NCI-H1694 (cell line): ENCODE data around the gene RPL13A.

Source experiments
- DNase-seq: peaks from one replicate; lab custom pipeline; 2025; lab: John Stamatoyannopoulos, UW

Gene RPL13A

GRCh38 chr19:49506575-49507105 lies 19.2 kb downstream of the RPL13A start:
- DNase-seq: peak; percentile 47

- no peak for DNase-seq
Observed at GRCh38 chr19:49507803-49508494, 20.5 kb downstream of the RPL13A start.

- no peak for DNase-seq
Observed at GRCh38 chr19:49512970-49513745, 25.8 kb downstream of the RPL13A start.

- DNase-seq: no peak
Observed at GRCh38 chr19:49513746-49514118, 26.3 kb downstream of the RPL13A start.

GRCh38 chr19:49514151-49514550 lies 26.7 kb downstream of the RPL13A start:
- DNase-seq: no peak

- DNase-seq: no peak
Observed at GRCh38 chr19:49515767-49516166, 28.4 kb downstream of the RPL13A start.

- no peak for DNase-seq
Observed at GRCh38 chr19:49518033-49518432, 30.6 kb downstream of the RPL13A start.

- DNase-seq: no peak
Observed at GRCh38 chr19:49520705-49521319, 33.4 kb downstream of the RPL13A start.

DNA sequence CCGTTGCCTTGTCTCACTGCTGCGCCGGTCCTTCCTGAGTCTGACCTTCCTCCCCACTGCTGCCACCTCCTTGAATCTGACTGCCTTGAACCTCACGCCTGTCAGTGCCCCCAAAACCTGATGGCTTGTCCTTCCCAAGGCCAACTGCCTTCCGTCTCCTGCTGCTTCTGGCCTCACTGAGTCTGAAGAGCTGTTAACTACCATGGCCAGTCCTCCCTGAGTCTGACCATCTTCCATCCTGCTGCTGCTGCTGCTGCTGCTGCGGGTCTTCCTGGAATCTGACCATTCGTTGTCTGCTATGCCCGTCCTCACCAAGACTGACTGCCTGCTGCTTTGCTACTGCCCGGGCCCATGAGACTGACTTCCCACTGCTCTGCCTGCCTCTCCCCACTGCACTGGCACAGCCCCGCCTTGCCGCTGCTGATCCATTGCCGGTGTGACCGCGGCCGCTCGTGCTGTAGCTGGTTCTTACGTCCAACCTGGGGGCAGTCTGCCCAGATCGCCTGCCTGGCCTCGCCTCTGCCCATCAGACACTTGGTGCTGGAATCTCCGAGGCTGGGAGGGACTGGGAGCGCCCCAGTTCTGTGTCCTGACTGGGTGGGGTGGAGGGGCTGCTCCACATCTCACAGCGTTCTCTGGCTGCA lies 37.5 kb downstream of the RPL13A start:
- DNase-seq: no peak

- DNase-seq: no peak
Observed at GRCh38 chr19:49528211-49528771, 40.9 kb downstream of the RPL13A start.

DNA sequence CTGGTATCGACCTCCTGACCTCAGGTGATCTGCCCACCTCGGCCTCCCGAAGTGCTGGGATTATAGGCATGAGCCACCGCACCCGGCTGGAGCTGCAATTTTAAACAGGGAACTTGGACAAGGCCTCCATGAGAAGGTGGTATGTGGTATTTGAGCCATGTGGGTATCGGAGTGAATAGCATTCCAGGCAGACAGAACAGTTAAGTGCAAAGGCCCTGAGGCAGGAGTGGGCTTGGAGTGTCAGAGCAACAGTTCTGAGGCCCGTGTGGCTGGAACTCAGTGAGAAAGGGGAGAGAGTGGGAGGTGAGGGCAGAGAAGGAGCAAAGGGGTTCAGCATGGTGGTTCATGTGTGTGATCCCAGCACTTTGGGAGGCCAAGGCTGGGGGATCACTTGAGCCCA lies 43.3 kb downstream of the RPL13A start:
- no peak for DNase-seq

DNA sequence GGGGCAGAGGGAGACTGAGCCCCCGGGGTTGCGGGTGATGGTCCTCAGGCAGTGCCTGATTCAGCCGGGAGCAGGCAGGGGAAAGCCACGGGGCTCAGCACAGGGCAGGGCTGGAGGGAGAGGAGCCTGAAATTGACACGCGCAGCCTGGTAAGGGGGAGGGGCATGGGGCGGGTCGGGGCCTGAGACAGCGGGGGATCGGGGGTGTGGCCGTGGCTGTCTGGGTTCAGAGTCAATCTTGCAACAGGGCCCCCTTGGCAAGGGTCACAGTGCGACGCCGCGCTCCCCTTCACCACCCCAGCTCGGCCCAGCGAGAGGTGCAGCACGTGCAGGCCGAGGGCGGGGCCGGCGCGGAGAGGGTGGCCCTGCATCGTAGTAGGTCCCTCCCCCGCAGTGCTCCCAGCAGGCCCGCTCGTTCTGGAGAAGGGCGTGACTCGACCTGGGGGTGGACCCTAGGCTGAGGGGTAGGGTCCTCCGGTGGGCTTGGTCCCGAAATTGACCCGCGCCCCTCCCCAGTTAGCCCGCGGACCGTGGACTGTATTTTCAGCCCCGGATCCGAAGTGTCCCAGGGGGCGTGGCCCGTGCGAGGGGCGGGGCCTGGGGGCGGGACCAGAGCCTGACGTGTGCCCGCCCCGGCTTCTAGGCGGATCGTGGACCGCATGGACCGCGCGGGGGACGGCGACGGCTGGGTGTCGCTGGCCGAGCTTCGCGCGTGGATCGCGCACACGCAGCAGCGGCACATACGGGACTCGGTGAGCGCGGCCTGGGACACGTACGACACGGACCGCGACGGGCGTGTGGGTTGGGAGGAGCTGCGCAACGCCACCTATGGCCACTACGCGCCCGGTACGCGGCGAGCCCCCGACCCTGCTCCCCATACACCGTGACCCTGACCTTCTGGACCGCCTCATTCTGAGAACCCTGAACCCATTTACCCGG lies 46.4 kb downstream of the RPL13A start:
- no peak for DNase-seq

DNA sequence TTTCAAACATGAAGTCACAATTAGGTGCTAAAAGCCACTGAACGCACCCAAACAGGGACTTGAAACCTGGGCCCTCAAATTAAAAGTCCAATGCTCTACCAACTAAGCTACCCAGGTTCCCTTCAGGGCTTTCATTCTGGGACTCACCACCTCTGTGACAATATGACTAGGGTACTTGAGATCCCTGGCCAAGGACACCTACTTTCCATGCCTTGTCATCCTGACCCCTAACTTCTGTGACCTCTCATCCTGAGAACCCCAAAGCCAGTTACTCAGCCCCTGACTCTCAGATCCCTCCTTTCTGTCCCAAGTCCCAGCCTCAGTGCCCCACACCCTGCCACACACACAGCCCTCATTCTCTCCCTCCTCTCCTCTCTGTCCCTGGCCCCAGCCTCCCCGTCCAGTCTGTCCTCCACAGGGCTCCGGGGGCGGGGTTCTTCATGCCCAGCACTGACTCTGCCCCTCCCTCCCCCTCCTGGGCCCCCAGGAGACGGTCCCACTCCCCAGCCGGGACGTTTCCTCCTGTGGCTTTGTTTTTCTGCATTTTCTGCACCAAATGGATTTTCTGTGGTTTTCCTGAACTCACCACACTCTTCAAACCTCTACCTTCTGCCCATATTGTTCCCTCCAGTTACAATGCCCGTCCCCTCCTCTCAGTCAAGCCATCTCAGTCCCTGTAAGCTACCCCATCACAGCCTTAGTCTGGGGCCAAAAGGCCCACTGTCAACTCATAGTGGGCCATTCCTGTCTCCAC lies 47.4 kb downstream of the RPL13A start:
- no peak for DNase-seq

DNA sequence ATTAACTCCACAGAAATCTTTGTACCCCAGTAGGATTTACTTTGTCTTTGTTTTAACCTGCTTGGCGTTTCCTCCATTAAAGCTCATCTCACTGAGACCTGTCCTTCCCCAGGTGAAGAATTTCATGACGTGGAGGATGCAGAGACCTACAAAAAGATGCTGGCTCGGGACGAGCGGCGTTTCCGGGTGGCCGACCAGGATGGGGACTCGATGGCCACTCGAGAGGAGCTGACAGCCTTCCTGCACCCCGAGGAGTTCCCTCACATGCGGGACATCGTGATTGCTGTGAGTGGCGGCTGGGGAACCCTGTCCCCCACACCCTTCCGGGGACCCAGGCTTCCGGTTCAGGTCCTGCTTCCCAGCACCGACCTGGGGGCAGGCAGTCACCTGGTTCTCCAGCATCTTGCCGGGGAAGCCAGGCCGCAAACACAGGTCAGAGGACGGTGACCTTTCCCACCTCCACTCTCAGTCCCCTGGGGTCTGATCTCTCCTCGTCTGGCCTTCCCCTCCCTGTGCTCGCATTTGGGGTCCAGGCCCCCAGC lies 49.6 kb downstream of the RPL13A start:
- no peak for DNase-seq

GRCh38 chr19:49538643-49539042 lies 51.2 kb downstream of the RPL13A start:
- DNase-seq: no peak

- no peak for DNase-seq
Observed at GRCh38 chr19:49539192-49539952, 52.0 kb downstream of the RPL13A start.
